ENCODE data around the gene DNAH14. TPM values are rescaled to one million over a fixed set of nuclear protein-coding genes. Genes with fewer than 3 reads are reported as not detected.

The DNAH14 gene
- total and polyA plus RNA-seq, 2 experiments from 2014 or later, result 14.7 to 46.1 TPM

DNA sequence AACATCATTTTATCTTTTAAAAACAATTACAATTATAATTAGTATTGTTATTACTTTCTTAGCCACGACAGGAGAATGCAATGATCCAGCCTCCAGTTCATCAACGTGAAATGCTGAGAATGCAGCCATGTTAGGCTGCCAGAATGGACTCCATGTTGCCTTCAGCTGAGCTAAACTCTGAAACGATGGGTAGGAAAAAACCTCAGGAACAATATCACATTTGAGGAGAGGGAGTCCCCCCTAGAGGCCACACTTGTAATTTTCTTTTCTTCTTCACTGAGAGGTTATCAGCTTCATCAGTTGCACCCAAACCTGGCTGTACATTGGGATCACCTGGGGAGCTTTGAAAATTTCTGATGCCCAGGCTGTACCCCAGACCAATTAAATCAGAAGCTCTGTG, 34.6 kb upstream of the DNAH14 start:
- TF ChIP-seq EZH2phosphoT487 (IDR thresholded peaks at IDR 0.05; ENCODE audit: low read depth, severe bottlenecking, unreplicated experiment) (no peak), EZH2 (IDR thresholded peaks at IDR 0.05; ENCODE audit: borderline replicate concordance) (no peak)
- TF ChIP-seq, protein P1, sequence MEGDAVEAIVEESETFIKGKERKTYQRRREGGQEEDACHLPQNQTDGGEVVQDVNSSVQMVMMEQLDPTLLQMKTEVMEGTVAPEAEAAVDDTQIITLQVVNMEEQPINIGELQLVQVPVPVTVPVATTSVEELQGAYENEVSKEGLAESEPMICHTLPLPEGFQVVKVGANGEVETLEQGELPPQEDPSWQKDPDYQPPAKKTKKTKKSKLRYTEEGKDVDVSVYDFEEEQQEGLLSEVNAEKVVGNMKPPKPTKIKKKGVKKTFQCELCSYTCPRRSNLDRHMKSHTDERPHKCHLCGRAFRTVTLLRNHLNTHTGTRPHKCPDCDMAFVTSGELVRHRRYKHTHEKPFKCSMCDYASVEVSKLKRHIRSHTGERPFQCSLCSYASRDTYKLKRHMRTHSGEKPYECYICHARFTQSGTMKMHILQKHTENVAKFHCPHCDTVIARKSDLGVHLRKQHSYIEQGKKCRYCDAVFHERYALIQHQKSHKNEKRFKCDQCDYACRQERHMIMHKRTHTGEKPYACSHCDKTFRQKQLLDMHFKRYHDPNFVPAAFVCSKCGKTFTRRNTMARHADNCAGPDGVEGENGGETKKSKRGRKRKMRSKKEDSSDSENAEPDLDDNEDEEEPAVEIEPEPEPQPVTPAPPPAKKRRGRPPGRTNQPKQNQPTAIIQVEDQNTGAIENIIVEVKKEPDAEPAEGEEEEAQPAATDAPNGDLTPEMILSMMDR (IDR thresholded peaks at IDR 0.05; ENCODE audit: poor library complexity), result peak; percentile 28
- Histone ChIP-seq H3K4me3 (no peak overlapping the region), H3K27ac (no peak overlapping the region), H3K27me3 (no peaks in the 10 kb centered on the region), H3K9me2 (replicated peaks; ENCODE audit: insufficient read depth) (no peaks in the 10 kb centered on the region), H4K20me1 (ENCODE audit: insufficient read depth, poor library complexity, severe bottlenecking) (no peaks in the 10 kb centered on the region), H3K79me2 (no peaks in the 10 kb centered on the region), H3K9me3 (ENCODE audit: low read depth) (no peaks in the 10 kb centered on the region), H2AFZ (no peak overlapping the region), H3K4me1 (ENCODE audit: insufficient read depth) (no peaks in the 10 kb centered on the region), H3K4me2 (no peak overlapping the region), H3K36me3 (replicated peaks; ENCODE audit: insufficient read depth, low read depth) (no peaks in the 10 kb centered on the region)
- 29% methylated on average over 3 of the region's 3 CpGs for WGBS (ENCODE audit: low lambda C conversion rate, missing lambda C conversion rate)
- DNase-seq (ENCODE audit: low spot score), result peak; percentile 21

DNA sequence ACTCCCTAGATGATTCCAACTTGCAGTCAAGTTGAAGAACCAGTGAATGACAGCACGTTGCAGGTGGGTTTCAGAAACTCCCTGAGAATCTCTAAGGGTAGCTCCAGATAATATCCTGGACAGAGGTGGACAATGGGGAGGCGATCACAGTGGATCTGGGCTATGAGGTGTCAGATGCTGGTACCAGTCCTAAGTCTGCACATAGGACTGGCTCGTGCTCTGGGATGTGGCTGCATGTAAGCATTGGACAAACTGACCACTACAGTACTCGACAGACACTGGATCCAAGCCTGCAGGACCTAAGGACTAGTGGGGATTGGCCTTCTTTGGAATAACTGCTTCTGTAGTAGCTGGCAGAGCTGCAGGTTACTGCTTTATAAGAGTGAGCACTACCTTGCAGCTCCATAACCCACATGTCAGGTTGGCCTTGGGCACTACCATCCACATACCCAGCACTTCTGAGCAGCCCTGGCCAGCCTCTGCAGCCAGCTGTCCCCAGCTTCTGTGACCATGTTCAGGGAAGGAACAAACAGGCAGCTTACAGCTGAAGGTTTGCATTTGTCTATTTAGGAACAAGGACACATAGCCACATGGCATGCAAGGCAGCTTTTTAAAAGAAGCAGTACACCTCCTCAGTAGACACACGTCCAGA, 33.2 kb upstream of the DNAH14 start:
- no peaks in the 10 kb centered on the region for H3K4me1 ChIP-seq (ENCODE audit: insufficient read depth)

DNA sequence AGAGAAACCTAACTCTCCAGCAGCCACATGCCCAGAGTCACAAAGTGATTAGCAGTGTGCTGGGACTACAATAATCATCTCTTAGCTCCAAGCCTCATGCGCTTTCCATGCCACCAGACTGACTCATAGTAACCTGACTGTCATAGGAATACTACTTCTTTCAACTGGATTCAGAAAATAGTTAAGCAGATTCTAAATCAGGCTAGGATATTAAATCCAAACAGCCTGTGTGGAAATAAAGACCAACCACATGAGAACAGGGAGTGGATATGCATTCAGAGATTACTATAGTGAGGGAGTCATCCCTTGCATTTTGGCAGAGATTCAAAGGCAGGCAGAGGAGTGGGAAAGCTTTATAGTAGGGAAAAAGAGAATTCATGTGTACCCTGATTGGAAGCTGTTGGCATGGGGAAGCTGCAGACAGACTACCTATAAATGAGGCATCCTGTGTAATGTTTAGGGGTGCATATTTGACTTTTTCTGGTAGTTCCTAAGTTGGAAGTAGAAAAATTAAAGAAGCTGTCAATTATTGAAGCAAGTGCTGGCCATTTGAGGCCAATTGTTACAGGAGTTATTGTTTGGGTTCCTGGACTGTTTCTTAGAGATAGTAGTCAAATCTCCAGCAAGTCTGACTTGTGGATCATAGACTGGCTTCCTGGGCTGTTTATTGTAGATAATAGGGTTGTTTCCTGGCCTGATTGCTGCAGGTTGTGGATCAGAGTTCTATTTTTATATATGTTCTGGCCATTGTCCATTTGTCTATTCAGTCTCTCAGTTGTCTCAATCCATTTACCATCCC, 31.7 kb upstream of the DNAH14 start:
- Histone ChIP-seq H4K20me1 (ENCODE audit: insufficient read depth, poor library complexity, severe bottlenecking) (no peaks in the 10 kb centered on the region), H3K4me2 (no peak overlapping the region), H3K9me2 (replicated peaks; ENCODE audit: insufficient read depth) (no peaks in the 10 kb centered on the region), H3K27ac (no peak overlapping the region), H3K4me3 (no peak overlapping the region), H3K9me3 (ENCODE audit: low read depth) (no peaks in the 10 kb centered on the region), H2AFZ (no peak overlapping the region), H3K36me3 (replicated peaks; ENCODE audit: insufficient read depth, low read depth) (no peaks in the 10 kb centered on the region), H3K27me3 (no peaks in the 10 kb centered on the region), H3K79me2 (no peaks in the 10 kb centered on the region), H3K4me1 (ENCODE audit: insufficient read depth) (no peaks in the 10 kb centered on the region)
- DNase-seq (ENCODE audit: low spot score), result no peak
- WGBS (ENCODE audit: low lambda C conversion rate, missing lambda C conversion rate), result 97% methylated on average over 1 of the region's 1 CpG
- TF ChIP-seq, protein P1 (IDR thresholded peaks at IDR 0.05; ENCODE audit: poor library complexity), result no peak
- TF ChIP-seq EZH2phosphoT487 (IDR thresholded peaks at IDR 0.05; ENCODE audit: low read depth, severe bottlenecking, unreplicated experiment) (no peak), EZH2 (IDR thresholded peaks at IDR 0.05; ENCODE audit: borderline replicate concordance) (no peak)

More for the DNA sequence above, 33.2 kb upstream of the DNAH14 start:
- H3K27me3 ChIP-seq, result no peaks in the 10 kb centered on the region
- no peaks in the 10 kb centered on the region for H3K79me2 ChIP-seq
- no peak for DNase-seq (ENCODE audit: low spot score)
- H3K9me3 ChIP-seq (ENCODE audit: low read depth), result no peaks in the 10 kb centered on the region
- no peak for TF ChIP-seq EZH2 (IDR thresholded peaks at IDR 0.05; ENCODE audit: borderline replicate concordance)
- TF ChIP-seq EZH2phosphoT487 (IDR thresholded peaks at IDR 0.05; ENCODE audit: low read depth, severe bottlenecking, unreplicated experiment), result no peak
- TF ChIP-seq, protein P1 (IDR thresholded peaks at IDR 0.05; ENCODE audit: poor library complexity), result no peak
- no peak overlapping the region for H3K4me2 ChIP-seq
- no peak overlapping the region for H3K4me3 ChIP-seq
- no peaks in the 10 kb centered on the region for H3K36me3 ChIP-seq (replicated peaks; ENCODE audit: insufficient read depth, low read depth)
- no peak overlapping the region for H2AFZ ChIP-seq
- H3K27ac ChIP-seq, result no peak overlapping the region
- H3K9me2 ChIP-seq (replicated peaks; ENCODE audit: insufficient read depth), result no peaks in the 10 kb centered on the region
- H4K20me1 ChIP-seq (ENCODE audit: insufficient read depth, poor library complexity, severe bottlenecking), result no peaks in the 10 kb centered on the region
- WGBS (ENCODE audit: low lambda C conversion rate, missing lambda C conversion rate), result 96% methylated on average over 5 of the region's 5 CpGs
